Kidney epithelial cell (primary cell): ENCODE results near the gene TNK2. TPM values are rescaled to one million over a fixed set of nuclear protein-coding genes. Genes with fewer than 3 reads are reported as not detected.

Source experiments
- DNase-seq: peaks from one replicate; pipeline ENCODE4 v3.0.0-alpha.2; 2010; ENCODE audit warnings: low read depth
- H3K27me3 ChIP-seq: 2 replicates; pipeline ENCODE4 v1.6.0; 2011; ENCODE audit warnings: low read length; ENCODE audit not compliant: control insufficient read depth, insufficient read depth
- H3K36me3 ChIP-seq: 2 replicates; pipeline ENCODE4 v1.5.1; 2011; ENCODE audit warnings: low read length; ENCODE audit not compliant: control insufficient read depth, insufficient read depth
- H3K4me3 ChIP-seq: 2 replicates; pipeline ENCODE4 v1.5.1; 2011; ENCODE audit warnings: low read depth, mild to moderate bottlenecking, control low read depth, low read length
- CTCF ChIP-seq: IDR thresholded peaks from 2 replicates; pipeline ENCODE4 v1.5.1; 2011; ENCODE audit warnings: mild to moderate bottlenecking, moderate library complexity, low read length, control low read depth, inconsistent platforms; ENCODE audit not compliant: insufficient read depth, poor library complexity, severe bottlenecking
- total RNA-seq: library from RNA; depleted of rRNA; stranded (reverse); fragments of >200 nt; gene quantifications from 2 replicates; pipeline ENCODE4 v1.2.3, GENCODE V29; 2015

The TNK2 gene
- total RNA-seq, 1 donor from 2014 or later = 16.0 TPM

DNA sequence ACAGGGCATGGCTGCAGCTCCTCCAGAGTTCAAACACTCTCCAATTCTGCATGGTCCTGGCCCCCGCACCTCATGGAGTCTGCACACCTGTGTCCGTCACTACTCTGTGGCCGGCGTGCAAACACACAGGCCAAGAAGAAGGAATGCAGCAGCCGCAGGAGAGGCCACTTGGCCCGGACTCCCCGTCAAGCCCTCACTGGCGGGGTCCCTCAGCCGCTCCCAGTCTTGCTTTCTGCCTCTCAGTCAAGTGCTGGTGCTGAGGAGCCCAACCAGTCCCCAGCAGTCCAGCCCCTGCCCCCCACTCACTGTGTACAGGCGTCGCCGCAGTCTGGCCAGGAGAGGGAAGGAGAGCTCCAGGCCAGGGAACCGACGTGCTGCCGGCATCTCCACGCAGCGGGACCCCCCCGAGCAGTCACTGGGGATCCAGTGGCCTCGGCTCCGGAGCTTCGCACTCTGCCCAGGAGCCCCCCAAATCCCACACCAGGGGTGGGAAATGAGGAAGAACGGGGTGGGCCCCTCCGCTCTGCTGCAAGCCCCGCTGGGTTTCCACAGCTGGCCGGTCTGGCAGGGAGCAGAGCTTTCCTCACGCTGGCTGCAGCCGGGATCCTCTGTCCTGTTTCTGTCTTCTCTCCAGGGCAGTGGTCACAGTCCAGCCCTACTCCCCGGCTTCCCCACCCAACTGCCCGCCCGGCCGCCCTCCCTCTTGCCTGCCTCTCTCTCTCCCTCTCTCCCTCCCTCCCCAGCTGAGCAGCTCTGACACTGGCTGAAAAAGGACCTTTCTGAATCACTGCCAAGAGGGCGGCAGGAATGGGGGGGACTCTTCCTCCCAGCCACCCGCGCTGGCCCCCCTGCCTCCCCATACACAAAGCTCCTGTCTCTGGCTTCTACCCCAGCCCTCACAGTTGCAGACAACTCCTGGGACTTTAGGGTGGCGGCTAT, 16.0 kb downstream of the TNK2 start:
- DNase-seq = no peak
- no peak for TF ChIP-seq CTCF
- no peaks in the 10 kb centered on the region for H3K36me3 ChIP-seq
- no peaks in the 10 kb centered on the region for H3K27me3 ChIP-seq
- H3K4me3 ChIP-seq = no peak overlapping the region

- no peak for DNase-seq
- TF ChIP-seq CTCF = no peak
- Histone ChIP-seq H3K36me3 (no peaks in the 10 kb centered on the region), H3K4me3 (no peak overlapping the region), H3K27me3 (no peaks in the 10 kb centered on the region)
These were observed 16.8 kb downstream of the TNK2 start for GRCh38 chr3:195891431-195892104.

DNA sequence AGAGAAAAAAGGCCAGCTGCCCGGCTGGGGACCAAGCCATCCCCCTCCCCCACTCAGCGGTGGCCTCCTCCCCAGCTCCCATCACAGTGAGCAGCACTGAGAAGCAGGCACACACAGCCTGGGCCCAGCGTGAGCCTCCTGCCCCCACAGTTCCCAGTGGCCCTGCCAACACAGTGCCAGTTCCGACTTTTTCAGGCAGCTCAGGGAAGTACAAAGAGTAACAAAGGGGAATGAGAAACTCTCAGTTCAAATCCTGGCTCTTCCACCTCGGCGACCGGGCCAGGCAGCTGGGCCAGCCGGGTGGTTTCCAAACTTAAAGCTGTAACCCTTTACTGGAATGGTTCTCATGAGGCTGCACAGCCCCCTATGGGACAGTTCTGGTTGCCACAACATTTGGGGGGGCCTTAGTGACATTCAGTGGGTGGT, 18.5 kb downstream of the TNK2 start:
- TF ChIP-seq CTCF = no peak
- DNase-seq = no peak
- H3K4me3 ChIP-seq = no peak overlapping the region
- no peaks in the 10 kb centered on the region for H3K27me3 ChIP-seq
- H3K36me3 ChIP-seq = no peaks in the 10 kb centered on the region

DNA sequence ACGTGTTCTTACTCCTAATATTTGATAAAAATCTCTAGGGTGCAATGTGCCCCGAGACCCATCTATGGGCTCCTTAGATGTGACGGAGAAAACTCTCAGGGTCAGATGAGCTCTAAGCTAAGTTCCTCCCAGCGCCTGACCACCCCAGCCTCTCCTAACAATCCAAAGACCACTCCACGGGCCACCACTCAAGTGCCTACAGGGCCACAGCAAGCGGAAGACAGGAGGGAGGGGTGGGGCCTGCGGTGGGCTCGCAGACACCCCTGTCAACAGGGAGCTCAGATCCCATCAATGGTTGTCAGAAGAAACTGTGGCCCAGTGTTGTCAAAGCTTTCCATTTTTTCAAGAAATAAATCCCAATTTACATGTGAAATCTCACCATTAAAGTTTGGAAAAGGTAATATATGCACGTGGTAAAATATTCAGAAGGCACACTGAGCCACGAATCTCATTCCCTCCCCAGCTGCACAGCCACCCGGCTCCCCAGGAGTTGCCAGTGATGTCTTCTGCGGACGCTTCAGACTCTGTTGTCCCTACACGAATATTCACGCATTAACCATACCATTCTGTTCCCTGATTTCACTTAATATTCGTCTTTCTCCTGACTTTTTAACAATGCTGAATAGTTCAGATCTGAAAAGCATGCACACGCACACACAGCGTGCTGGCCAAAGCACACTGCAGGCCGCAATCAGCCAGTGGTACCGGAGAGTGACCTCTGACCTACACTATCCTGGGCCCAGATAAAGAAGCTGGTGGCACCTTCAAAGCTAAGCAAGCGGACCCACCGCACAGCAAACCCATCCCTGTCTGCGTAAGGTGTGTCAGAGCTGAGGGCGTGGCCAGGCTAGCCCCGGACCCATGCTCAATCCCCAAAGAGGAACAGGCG, 19.1 kb downstream of the TNK2 start:
- Histone ChIP-seq H3K27me3 (no peaks in the 10 kb centered on the region), H3K4me3 (no peak overlapping the region), H3K36me3 (no peaks in the 10 kb centered on the region)
- DNase-seq = no peak
- TF ChIP-seq CTCF = no peak

DNA sequence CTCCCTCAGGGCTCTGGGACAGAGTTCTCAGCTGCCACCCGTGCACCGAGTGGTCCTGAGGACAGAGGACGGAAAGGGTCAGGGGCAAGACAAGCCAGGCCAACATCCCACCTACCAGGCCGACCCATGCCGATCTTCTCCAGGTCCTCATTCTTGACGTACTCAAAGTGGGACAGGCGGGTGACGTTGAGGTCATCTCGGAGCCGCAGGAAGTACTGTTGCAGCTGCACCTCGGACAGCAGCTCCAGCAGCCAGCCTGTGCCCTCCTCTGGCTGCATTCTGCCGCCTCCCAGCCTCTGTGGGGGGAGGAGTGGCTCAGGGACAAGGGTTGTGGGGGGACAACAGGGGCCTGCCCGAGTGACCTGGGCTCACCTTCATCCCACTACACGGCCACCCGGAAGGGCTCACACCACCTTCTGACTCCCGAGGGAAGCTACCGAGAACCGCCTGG, 20.0 kb downstream of the TNK2 start:
- H3K36me3 ChIP-seq = peaks cover 1% of the 10 kb centered on the region
- DNase-seq = no peak
- H3K27me3 ChIP-seq = no peaks in the 10 kb centered on the region
- no peak for TF ChIP-seq CTCF
- no peak overlapping the region for H3K4me3 ChIP-seq
